GM19395 (cell line): ENCODE data around the gene CHST6.
"Not testable (repeated sequence)": the region's sequence is repeated elsewhere in the genome, so short reads cannot be mapped to it uniquely, and the experiment has no call there.

Source experiments
- ATAC-seq: cut with Tn5 transposase; IDR thresholded peaks from one replicate; pipeline ENCODE4 v1.9.1; 2021; ENCODE audit warnings: mild to moderate bottlenecking, moderate library complexity; ENCODE audit not compliant: unreplicated experiment

CHST6 gene

DNA sequence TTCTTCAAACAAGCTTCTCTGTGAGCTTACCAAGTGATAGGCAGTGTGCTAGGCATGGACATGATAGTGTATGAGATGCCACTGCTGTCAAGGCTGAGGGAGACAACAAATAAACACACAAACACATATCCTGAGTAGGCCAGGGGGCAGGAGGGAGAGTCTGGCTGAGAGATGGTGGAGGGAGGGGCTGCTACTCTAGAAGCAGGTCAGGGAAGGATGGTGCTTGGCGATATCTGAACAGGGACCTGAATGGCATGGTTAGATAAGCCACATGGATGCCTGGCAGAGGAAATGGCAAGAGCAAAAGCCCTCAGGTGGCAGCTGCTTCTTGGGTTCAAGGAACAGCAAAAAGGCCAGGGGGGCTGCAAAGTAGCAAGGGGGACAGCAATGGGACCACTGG lies 8.6 kb upstream of the CHST6 start:
- ATAC-seq = no peak

DNA sequence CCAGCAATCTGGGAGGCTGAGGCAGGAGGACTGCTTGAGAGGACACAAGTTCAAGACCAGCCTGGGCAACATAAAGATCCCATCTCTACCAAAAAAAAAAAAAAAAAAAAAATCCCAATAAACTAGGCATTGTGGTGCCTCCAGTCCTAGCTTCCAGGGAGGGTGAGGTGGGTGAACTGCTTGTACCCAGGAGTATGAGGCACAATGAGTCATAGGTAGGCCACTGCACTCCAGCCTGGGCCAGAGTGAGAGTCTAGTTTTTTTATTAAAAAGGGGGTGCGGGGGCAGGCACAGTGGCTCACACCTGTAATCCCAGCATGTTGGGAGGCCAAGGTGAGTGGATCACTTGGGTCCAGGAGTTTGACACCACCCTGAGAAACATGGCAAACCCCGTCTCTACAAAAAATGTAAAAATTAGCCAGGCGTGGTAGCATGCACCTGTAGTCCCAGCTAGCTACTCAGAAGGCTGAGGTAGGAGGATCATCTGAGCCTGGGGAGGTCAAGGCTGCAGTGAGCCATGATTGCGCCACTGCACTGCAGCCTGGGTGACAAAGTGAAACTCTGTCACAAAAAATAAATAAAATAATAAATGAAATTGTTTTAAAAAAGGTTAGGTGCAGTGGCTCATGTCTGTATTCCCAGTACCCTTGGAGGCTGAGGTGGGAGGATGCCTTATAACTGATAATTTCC lies 7.8 kb upstream of the CHST6 start:
- ATAC-seq = no peak

DNA sequence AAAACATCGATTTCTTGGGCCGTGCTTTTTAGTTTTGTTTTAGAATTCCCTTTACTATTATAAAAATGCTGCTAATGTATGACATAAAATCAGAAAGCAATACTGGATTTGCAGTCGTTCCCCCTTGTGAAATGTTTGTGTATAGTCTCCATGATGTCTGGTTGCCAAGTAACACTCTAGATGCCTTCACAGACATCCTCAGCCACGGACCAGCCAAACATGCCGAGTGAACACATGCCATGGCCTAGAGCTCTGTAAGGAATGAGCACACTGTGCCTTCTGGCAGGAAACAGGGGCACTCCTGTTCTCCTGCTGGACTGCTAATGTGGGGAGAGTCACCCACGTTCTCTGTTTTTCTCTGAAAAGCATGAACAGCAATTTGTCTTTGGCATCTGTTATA lies 6.6 kb upstream of the CHST6 start:
- ATAC-seq = not testable (repeated sequence)

DNA sequence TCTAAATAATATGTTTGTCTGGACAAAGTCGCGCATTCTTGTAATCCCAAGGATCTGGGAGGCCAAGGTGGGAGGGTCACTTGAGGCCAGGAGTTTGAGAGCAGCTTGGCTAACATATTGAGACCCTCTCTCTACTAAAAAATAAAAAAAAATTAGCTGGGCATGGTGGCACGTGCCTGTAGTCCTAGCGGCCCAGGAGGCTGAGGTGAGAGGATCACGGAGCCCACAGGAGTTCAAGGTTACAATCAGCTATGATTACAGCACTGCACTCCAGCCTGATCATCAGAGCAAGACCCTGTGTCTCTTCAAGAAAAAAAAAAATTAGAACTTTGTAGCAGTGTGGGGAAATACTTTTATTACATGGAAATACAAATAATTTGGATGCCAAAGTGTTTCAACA lies 6.1 kb upstream of the CHST6 start:
- ATAC-seq = no peak

DNA sequence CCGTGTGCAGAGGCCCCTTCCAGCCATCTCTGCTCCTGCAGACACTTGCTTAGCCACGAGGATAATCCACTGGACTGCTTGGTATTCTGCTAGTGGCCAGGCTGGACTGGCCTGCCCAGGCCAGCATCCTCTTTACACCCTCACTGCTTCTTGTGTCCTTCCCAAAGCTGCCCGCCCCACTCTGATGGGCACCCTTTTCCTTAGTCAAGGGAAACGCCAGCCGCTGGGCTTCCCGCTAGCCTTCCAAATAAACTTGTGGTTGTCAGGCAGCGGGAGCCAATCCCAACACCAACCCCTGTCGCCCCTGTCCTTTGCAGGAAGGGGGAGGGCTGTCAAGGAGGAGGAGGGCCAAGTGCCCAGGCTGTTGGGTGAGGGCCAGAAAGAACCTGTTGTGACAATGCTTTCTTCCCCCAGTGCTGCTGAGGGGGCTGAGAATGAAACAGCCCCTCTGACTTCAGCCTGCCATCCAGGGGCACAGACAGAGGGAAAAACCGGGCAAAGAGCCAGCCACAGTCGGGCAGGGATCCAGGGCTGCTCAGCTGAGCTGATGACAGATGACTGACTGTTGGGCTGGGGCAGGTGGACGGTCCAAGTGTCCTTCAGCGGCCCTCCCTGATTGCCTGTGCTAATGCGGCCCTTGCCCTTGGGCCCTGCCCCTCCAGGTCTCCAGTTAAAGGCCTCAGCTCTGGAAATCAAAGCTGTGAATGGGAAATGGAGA lies 3.5 kb upstream of the CHST6 start:
- ATAC-seq = not testable (repeated sequence)

DNA sequence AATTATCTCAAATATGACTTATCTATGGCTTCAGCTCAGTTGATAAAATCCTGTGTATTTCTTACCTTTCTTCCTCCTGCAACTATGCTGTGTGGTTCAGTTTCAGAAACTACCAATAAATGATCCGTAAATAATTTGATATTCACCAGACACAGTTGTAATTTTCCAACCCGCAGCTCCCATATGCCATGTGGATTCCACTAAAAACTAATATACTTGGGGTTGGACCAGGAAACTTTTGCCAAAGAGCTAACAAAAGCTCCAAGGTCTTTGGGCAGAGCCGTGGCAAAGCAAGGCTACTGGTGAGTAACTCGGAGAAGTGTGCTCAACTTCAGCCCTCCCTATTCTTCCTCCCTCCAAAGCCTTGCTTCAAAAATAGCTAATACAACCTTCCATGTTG lies 2.3 kb upstream of the CHST6 start:
- ATAC-seq = no peak

DNA sequence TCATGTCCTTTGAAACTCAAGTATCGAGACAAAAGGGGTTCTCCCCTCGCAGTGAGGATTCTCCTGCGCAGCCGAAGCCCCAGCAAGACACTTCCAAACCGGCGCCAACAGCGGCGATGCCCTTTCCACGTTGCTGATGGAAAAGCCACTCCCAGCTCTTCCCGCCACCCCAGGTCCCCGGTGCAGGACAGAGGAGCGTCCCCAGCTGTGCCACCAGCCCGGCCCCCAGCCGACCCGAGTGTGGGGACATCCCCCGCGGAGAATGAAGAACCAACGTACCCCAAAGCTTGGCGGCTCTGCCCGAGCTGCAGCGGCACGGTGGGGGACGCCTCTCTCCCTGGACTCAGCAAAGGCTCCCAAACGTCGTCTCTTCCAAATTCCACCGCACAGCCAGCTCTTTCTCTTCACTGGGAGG lies 573 bp downstream of the CHST6 start:
- ATAC-seq = no peak

DNA sequence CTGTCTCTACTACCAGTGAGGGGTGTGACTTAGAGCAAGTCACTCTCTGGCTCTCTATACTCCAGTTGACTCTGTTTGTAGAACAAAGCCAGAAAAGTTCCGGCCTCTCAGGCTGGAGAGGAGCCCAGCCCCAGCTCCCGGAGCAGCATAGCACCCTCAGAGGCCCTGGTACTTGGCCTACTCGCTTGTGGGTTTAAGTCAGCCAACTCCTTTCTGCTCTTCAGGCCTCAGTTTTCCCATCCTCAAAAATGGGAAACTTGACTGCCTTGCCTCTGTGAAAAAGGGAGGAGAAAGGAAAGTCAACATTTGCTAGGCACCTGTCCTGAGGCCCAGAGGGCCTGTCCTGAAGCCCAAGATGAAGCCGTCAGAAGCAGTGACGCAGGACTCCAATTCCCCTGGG lies 1.1 kb downstream of the CHST6 start:
- ATAC-seq = no peak

DNA sequence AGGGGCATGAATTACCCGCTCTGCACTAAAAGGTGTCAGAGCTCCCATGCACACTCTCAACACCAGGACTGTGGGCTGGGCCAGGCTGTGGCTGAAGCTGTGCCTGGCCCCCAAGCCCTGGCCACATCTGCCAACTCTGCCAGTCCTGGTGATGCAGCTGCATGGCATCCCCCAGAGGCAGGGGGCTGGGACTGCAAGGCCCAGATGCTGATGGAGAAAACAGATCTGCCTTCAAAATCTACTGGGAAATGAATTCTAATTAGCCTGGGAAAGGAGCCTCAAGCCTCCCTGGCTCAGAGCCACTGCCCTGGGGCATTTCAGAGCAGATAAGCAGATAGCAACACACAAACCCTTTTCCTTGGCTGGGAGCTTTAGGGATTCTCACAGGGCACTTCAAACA lies 3.4 kb downstream of the CHST6 start:
- ATAC-seq = no peak

DNA sequence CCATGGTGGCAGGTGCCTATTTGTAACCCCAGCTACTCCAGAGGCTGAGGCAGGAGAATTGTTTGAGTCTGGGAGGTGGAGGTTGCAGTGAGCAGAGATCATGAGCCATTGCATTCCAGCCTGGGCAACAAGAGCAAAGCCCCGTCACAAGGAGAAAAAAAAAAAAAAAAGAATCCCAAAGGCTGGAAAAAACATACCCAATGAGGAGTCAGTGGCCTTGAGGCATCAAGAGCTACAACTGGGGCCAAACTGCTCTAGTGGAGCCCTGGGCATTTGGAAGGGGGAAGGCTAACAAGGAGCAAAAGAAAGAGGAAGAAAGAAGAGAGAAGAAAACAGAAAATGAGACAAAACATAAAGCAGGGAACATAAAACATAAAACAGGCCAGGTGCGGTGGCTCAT lies 6.9 kb downstream of the CHST6 start:
- no peak for ATAC-seq

DNA sequence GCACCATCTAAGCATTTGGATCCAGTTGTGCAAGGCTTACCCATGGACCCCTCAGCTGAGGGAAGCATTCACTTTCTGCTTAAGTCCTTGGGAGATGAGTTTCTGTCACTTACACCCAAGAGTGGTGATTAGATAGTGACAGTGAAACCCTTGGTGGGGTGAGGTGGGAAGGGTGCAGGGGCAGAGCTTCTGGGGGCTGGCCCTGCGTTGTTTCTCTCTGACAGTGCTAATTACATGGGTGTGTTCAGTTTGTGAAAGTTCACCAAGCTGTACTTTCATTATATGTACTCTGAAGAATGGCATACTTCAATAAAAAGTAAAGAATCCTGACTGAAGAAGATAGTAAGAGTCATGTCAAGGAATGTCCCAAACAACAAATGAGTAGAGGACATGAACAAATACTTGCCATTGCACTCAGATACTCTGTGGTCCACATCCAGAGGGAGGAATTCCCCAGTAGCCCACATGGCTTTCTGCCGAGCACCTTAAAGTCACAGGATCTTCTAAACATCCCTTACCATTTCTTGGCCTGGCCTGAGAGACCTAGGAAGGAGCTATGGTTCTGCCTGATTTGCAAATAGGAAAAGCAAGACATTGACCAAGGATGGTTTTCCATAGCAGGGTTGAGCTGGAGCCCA lies 8.4 kb downstream of the CHST6 start:
- peak; percentile 57 for ATAC-seq

DNA sequence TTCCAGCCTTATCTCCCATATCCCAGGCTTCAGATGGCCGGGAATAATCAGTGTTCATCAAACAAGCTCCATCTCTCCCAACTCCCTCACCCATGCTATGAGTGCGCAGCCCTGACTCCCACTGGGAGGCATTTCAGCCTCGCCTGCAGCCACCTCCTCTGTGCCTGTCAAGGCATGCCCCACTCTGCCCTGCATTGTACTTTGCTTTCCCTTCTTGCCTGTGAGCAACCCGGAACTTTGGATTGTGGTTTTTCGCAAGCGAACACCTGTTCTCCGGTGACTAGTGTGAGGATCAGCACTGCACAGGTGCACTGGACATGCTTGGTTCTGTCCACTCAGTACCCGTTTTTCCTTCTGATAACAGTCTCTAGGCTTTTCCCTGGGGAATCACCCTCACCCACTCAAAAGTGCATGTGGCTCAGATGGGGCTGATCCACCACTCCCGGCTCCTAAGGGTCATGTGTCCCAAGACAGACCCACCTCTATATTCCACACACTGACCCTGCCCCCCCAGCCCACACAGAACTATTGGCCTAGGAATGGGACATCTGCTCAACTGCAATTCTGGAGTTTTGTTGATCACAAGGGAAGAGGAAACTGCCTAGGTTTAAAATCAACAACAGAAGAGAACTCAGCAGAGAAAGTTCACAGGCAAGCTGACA lies 9.1 kb downstream of the CHST6 start:
- ATAC-seq = no peak

DNA sequence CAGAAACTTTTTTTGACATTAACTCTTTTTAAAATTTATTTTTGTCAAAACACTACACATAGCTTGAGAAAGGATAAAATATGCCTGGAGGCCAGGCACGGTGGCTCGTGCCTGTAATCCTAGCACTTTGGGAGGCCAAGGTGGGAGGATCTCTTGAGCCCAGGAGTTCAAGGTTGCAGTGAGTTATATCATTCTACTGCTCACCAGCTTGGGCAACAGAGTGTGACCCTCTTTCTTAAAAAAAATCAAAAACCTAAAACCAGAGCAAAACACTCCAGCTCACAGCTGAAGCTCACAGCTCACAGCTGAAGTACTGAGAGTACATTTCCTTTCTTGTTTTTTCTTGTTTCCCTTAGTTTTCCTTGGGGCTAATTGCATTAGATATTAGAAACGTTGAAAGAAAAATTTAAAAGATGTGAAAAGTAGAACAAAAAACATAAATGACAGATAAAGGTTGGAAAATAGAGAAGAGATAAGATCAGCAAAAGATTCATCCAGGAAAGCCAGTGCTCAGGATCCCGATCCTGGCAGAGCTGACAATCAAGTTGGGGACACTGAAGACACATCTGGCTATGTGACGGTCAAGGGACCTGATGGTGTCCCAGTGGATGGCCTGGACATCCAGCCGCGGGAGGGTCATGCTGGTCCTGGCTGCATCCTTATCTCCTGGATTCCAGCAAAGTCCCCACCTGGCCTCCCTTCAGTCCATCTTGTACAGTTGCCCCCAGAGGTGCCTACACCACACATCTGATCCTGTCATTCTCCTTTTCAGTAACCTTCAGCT lies 9.8 kb downstream of the CHST6 start:
- ATAC-seq = no peak

DNA sequence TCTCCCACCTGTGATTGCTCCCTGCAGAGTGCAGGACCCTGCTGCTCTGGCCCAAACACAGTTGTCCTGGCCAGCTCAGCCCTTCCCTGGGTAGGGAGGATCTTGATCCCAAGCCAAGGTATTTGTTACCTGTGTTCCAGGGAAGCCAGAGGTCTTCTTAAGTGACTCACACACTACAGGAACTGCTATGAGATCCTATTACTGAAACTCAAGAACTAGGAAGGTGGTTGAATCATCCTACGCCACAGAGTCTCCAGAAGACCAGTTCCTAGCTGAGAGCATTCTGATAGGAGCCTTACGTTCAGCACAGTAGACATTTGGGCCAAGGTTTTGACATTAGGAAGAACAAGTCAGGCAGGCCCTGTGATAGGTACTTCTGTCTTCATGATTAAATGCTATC lies 12.0 kb downstream of the CHST6 start:
- ATAC-seq = no peak

DNA sequence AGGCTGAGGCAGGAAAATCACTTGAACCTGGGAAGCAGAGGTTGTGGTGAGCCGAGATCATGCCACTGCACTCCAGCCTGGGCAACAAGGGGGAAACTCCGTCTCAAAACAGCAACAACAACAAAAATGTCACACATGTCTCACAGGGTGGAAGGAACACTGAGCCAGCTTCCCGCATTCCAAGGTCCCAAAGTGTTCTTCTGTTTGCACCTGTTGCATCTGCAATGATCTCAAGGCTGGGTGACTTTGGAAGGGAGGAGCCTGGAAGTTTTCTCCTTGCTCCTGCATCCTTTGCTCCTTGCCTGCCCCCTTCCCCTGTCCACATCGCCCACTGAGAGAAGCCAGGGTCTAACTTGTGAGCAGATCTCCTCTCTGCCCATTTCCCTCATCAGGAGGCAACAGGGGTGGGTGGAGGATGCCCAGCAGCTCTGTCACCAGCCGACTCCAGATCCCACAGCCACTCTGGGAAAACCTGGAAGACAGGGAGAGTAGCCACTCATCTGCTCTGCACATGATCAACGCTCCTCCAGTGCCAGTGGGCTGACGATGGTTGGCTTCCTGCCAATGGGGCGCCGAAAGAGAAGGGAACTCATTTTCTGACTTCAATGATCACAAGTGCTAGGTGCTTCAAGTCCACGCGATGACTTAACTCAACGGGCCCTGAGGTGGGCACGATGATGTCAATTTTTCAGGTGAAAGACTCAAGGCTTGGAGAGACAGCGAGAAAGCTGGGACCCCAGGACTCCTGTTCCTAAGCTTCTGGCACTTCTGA lies 12.6 kb downstream of the CHST6 start:
- ATAC-seq = no peak

DNA sequence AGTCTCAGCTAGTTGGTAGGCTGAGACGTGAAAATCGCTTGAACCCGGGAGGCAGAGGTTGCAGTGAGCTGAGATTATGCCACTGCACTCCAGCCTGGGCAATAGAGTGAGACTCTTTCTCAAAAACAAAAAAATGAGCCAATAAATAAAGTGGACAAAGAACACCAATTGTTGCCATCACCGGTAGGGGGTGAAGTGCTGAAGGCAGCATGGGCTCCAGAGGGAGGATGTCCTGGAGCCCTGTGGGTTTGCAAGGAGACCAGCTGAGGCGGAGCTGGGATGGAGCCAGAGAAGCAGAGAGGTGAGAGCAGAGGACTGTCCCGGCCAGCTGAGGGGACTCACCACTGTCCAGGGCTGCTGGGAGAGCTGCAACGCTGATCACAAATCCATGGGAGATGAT lies 13.8 kb downstream of the CHST6 start:
- ATAC-seq = no peak

DNA sequence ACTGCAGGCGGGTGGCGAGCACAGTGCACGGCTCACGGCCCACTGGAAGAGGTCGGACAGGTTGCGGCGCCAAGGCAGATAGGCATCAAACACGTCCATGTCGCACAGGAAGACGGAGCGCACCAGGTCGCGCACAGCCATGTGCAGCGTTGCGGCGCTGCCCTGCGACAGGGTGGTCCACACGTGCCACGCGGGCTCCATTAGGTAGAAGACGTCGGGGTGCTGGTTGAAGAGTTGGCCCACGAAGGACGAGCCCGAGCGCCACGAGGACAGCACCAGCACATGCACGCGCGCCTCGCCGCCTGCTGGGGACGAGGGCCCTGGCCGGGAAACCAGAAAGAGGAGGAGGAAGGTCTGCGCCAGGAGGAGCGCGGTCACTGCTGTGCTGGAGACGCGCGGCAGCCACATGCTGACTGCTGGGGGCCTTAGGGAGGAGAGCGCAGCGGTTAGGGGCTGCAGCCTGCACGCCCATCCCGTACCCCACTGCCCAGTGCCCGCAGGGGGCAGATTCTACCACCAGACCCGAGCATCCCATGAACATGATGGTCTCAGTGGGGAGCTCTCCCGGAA lies 15.7 kb downstream of the CHST6 start:
- ATAC-seq = no peak

DNA sequence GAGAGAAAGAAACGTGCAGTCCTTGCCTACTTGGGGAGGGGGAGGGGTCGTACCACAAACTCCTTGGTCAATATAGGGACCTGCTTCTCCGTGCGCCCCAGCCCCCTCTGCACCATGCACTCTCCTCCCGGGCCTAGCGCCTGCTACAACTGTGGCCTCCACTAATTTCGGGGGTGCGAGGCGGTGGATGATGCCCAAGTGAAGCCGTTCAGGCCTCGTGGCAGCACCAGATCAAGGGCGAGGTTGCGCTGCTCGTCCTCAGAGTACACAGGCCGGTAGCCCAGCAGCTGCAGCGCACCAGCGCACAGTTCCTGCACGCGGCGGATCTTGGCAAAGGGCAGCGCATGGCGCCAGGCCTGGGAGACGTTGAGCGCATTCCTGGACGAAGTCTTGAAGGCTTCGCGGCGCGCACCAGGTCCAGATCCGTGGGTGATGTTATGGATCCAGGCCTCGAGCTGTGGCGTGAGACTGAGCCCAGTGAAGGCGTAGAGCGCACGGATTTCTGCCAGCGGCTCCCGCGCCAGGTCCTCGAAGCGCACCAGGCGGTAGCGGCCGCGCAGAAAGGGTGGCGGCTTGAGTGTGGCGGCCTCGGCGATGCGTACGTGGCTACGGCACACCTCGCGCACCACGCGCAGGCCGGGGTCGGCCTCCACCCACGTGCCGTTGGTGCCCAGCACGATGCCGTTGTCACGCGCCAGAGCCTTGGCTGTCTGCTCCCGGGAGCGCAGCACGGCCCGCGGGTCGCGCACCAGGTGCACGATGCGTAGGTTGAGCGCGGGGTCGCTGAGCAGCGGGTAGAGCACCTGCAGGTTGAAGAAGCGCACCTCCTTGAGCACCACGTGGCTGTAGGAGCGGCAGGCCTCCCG lies 16.5 kb downstream of the CHST6 start:
- no peak for ATAC-seq
